Endothelial cell of umbilical vein (primary cell): Measurements from ENCODE around the gene TRIP10.

Experiments used
- EZH2 ChIP-seq: IDR thresholded peaks from 2 replicates; pipeline ENCODE4 v1.6.1; 2012; ENCODE audit warnings: borderline replicate concordance, low read depth, mild to moderate bottlenecking, moderate library complexity, low read length, inconsistent platforms; ENCODE audit not compliant: severe bottlenecking
- FOS ChIP-seq: IDR thresholded peaks from 2 replicates; pipeline ENCODE4 v1.6.1; 2011; ENCODE audit warnings: mild to moderate bottlenecking, low read length, moderate library complexity, borderline replicate concordance; ENCODE audit not compliant: insufficient read depth
- POLR2A ChIP-seq: IDR thresholded peaks from 2 replicates; pipeline ENCODE4 v1.6.1; 2012; ENCODE audit warnings: low read depth, mild to moderate bottlenecking, control low read depth, low read length
- POLR2AphosphoS5 ChIP-seq: IDR thresholded peaks from 2 replicates; pipeline ENCODE4 v1.6.1; 2012; ENCODE audit warnings: low read depth, mild to moderate bottlenecking, control low read depth, low read length, moderate library complexity; ENCODE audit not compliant: insufficient read depth
- TF ChIP-seq, protein P1 (sequence below), 2 donors: IDR thresholded peaks; 1 replicate in 1 of 2; 2 replicates in 1 of 2; pipeline ENCODE4 v1.5.1; 2011; ENCODE audit warnings: low read length in 2 of 2, mild to moderate bottlenecking in 2 of 2, moderate library complexity in 2 of 2, control low read depth in 1 of 2, inconsistent platforms in 1 of 2, low read depth in 1 of 2; ENCODE audit not compliant: insufficient read depth in 1 of 2; ENCODE audit errors: extremely low read depth in 1 of 2
- TF ChIP-seq, protein P2 (sequence below): IDR thresholded peaks from 2 replicates; pipeline ENCODE4 v1.6.1; 2011; ENCODE audit not compliant: insufficient read depth, insufficient read length

DNA sequence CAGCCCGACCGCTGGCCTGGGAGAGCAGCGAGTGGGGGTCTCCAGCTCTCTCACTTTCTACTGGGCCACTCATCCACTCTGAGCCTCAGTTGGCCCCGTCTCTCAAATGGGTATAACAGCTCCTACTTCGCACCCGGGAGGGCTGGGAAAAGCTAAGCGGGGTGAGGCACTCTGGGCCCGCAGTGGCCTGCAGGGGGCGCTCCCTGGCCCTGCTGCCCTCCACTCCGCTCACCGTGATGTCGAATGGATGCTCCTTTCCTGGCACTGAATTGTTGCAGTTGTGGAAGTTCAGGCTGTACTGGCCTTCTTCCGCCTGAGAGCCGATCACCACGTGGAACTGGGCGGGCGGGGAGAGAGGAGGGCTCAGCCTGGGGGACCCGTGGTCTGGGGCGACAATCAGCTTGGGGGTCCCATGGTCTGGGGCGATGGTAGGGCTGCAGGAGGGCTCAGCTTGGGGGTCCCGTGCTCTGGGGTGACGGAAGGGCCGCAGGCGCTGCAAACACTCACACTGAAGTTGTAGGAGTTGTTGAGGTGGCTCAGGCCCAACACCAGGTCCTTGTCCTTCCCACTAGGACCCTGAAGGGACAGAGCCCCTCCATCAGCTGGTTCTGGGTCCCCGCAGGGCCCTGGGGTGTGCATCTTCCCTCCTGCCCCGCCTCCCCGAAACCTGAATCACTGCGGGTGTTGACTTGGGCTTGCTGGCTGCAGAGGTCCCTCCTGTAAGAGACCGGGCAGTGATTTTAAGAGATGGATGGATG is 6.0 kb upstream of the TRIP10 start:
- TF ChIP-seq, protein P1, sequence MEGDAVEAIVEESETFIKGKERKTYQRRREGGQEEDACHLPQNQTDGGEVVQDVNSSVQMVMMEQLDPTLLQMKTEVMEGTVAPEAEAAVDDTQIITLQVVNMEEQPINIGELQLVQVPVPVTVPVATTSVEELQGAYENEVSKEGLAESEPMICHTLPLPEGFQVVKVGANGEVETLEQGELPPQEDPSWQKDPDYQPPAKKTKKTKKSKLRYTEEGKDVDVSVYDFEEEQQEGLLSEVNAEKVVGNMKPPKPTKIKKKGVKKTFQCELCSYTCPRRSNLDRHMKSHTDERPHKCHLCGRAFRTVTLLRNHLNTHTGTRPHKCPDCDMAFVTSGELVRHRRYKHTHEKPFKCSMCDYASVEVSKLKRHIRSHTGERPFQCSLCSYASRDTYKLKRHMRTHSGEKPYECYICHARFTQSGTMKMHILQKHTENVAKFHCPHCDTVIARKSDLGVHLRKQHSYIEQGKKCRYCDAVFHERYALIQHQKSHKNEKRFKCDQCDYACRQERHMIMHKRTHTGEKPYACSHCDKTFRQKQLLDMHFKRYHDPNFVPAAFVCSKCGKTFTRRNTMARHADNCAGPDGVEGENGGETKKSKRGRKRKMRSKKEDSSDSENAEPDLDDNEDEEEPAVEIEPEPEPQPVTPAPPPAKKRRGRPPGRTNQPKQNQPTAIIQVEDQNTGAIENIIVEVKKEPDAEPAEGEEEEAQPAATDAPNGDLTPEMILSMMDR (IDR thresholded peaks at IDR 0.05; ENCODE audit: extremely low read depth in 1 of 2, insufficient read depth in 1 of 2, low read depth in 1 of 2, low read length in 2 of 2): peak in 1 of 2 donors; percentile 29
- TF ChIP-seq, protein P2, sequence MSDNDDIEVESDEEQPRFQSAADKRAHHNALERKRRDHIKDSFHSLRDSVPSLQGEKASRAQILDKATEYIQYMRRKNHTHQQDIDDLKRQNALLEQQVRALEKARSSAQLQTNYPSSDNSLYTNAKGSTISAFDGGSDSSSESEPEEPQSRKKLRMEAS: no peak
- TF ChIP-seq POLR2A: no peak
- no peak for TF ChIP-seq POLR2AphosphoS5
- TF ChIP-seq EZH2: no peak
- TF ChIP-seq FOS: no peak
